Gastroesophageal sphincter (tissue), 3 donors: ENCODE measurements around the gene SLC18A2.

Experiments used
- POLR2A ChIP-seq, 2 donors: fragments of 450-650 bp; IDR thresholded peaks; one replicate each; pipeline ENCODE4 v1.6.1; 2017; ENCODE audit warnings: antibody characterized with exemption in 2 of 2, mild to moderate bottlenecking in 2 of 2, moderate library complexity in 1 of 2
- POLR2AphosphoS5 ChIP-seq: sonication (generic); formaldehyde crosslinking; IDR thresholded peaks from one replicate; pipeline ENCODE4 v1.6.1; 2017; ENCODE audit warnings: antibody characterized with exemption
- TF ChIP-seq, protein P1 (sequence below), 4 experiments: fragments of 200-600 bp in 2 of 4; fragments of 450-650 bp in 2 of 4; sonication (generic) in 1 of 4; IDR thresholded peaks; one replicate each; pipeline ENCODE4 v1.5.1; 2017 to 2019; ENCODE audit warnings: antibody characterized with exemption in 4 of 4, mild to moderate bottlenecking in 2 of 4, moderate library complexity in 2 of 4

DNA sequence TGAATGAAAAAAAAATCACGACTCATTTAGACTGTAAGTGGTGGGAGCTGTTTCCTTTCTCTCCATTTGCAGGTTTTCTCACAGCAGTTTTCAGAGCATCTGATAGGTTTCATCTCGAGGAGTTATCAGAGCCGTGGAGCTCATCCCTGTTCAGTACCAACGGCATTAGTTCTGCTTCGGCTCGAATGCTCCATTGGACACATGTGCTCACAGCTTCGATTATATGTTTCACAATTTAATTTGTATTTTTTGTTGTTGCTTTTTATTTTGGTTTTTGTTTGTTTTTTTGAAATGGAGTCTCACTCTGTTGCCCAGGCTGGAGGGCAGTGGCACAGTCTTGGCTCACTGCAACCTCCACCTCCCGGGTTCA is 1.5 kb downstream of the SLC18A2 start:
- TF ChIP-seq POLR2A (IDR thresholded peaks at IDR 0.05) (no peak), POLR2AphosphoS5 (no peak)
- TF ChIP-seq, protein P1, sequence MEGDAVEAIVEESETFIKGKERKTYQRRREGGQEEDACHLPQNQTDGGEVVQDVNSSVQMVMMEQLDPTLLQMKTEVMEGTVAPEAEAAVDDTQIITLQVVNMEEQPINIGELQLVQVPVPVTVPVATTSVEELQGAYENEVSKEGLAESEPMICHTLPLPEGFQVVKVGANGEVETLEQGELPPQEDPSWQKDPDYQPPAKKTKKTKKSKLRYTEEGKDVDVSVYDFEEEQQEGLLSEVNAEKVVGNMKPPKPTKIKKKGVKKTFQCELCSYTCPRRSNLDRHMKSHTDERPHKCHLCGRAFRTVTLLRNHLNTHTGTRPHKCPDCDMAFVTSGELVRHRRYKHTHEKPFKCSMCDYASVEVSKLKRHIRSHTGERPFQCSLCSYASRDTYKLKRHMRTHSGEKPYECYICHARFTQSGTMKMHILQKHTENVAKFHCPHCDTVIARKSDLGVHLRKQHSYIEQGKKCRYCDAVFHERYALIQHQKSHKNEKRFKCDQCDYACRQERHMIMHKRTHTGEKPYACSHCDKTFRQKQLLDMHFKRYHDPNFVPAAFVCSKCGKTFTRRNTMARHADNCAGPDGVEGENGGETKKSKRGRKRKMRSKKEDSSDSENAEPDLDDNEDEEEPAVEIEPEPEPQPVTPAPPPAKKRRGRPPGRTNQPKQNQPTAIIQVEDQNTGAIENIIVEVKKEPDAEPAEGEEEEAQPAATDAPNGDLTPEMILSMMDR (IDR thresholded peaks at IDR 0.05), result no peak
